ENCODE results near the gene MPIG6B.

Gene MPIG6B

GRCh38 chr6:31722173-31722572, 1.0 kb upstream of the MPIG6B start:
- no peak for DNase-seq

GRCh38 chr6:31723980-31724691, 963 bp downstream of the MPIG6B start:
- no peak for DNase-seq

- no peak for DNase-seq
Measured at GRCh38 chr6:31725502-31726350, 2.6 kb downstream of the MPIG6B start.

- no peak for DNase-seq
Measured at GRCh38 chr6:31727034-31727716, 4.0 kb downstream of the MPIG6B start.

GRCh38 chr6:31727717-31728671, 4.8 kb downstream of the MPIG6B start:
- no peak for DNase-seq

GRCh38 chr6:31728767-31729514, 5.8 kb downstream of the MPIG6B start, which contains the start of gene DDAH2:
Gene DDAH2, minus strand, starts transcription at chr6:31729299. Its CDS starts 138 bp downstream, at chr6:31729161.
- no peak for DNase-seq

- peak; percentile 88 for DNase-seq
Measured at GRCh38 chr6:31729515-31729978, 6.4 kb downstream of the MPIG6B start.

GRCh38 chr6:31729979-31730630, 6.9 kb downstream of the MPIG6B start:
- DNase-seq, result peak; percentile 82

GRCh38 chr6:31730631-31731086, 7.5 kb downstream of the MPIG6B start:
- DNase-seq, result no peak

- no peak for DNase-seq
Measured at GRCh38 chr6:31732029-31732428, 8.9 kb downstream of the MPIG6B start.

- no peak for DNase-seq
Measured at GRCh38 chr6:31733734-31734133, 10.6 kb downstream of the MPIG6B start.

- no peak for DNase-seq
Measured at GRCh38 chr6:31734247-31734820, 11.2 kb downstream of the MPIG6B start.

- DNase-seq, result peak; percentile 70
Measured at GRCh38 chr6:31734821-31735406, 11.7 kb downstream of the MPIG6B start.

GRCh38 chr6:31736021-31736767, 13.0 kb downstream of the MPIG6B start, which contains the start of gene CLIC1:
Gene CLIC1, minus strand, starts transcription at chr6:31736530. Its CDS starts 230 bp downstream, at chr6:31736300.
- peak; percentile 89 for DNase-seq

- no peak for DNase-seq
Measured at GRCh38 chr6:31736768-31737314, 13.7 kb downstream of the MPIG6B start.

- DNase-seq, result no peak
Measured at GRCh38 chr6:31737315-31737990, 14.3 kb downstream of the MPIG6B start.

- peak; percentile 71 for DNase-seq
Measured at GRCh38 chr6:31737991-31738979, 15.1 kb downstream of the MPIG6B start.

Data from stimulated activated CD8-positive, alpha-beta memory T cell treated with anti-CD3 and anti-CD28 coated beads, Interleukin-4, amount 100 ng/mL, for 48 hours (primary cell).